IPS DF 6.9 (cell line): ENCODE measurements around the gene TMPRSS5.

ENCODE experiments used
- DNase-seq: peaks from one replicate; pipeline ENCODE4 v3.0.0-alpha.2; 2013; ENCODE audit warnings: low read depth, low spot score
- H3K27ac ChIP-seq: one replicate; pipeline ENCODE4 v1.5.1; 2013; ENCODE audit warnings: low read length, control low read depth
- H3K27me3 ChIP-seq: 2 replicates; pipeline ENCODE4 v1.6.1; 2013; ENCODE audit warnings: mild to moderate bottlenecking, low read length; ENCODE audit not compliant: control insufficient read depth, insufficient read depth
- H3K36me3 ChIP-seq: 2 replicates; pipeline ENCODE4 v1.6.1; 2013; ENCODE audit warnings: low read length; ENCODE audit not compliant: control insufficient read depth, insufficient read depth
- H3K4me1 ChIP-seq: 2 replicates; pipeline ENCODE4 v1.6.1; 2013; ENCODE audit warnings: low read length; ENCODE audit not compliant: control insufficient read depth, insufficient read depth
- H3K4me3 ChIP-seq: 2 replicates; pipeline ENCODE4 v1.5.1; 2013; ENCODE audit warnings: mild to moderate bottlenecking, low read length
- H3K9me3 ChIP-seq: 2 replicates; pipeline ENCODE4 v1.6.1; 2013; ENCODE audit warnings: low read length, inconsistent platforms; ENCODE audit not compliant: control insufficient read depth, insufficient read depth
- WGBS: extraction: QIAGEN DNeasy Blood & Tissue Kit; methylation state at CpG from one replicate; pipeline ENCODE4 v1.1.7; 2013; ENCODE audit warnings: mixed read lengths, missing lambda C conversion rate; ENCODE audit not compliant: insufficient read length, insufficient coverage; 5-methylcytosine and 5-hydroxymethylcytosine counted together

The TMPRSS5 gene

GRCh38 chr11:113705871-113706655, at the start of gene TMPRSS5:
Gene TMPRSS5, minus strand, starts transcription at chr11:113706308. Its CDS starts 84 bp downstream, at chr11:113706224.
- H3K27ac ChIP-seq: no peak within 1 kb of the TSS
- H3K27me3 ChIP-seq: no peaks in the 10 kb centered on the region
- no peak for DNase-seq
- no peak within 1 kb of the TSS for H3K4me3 ChIP-seq
- no peaks in the 10 kb centered on the region for H3K36me3 ChIP-seq
- H3K9me3 ChIP-seq: no peaks in the 10 kb centered on the region
- WGBS: no CpG with 5 or more reads among the region's 7 CpGs
- H3K4me1 ChIP-seq: no peaks in the 10 kb centered on the region; the same call in 1 of the 2 replicates

- no peak for DNase-seq
- no peak overlapping the region for H3K27ac ChIP-seq
- H3K4me1 ChIP-seq: no peaks in the 10 kb centered on the region
- WGBS: no CpG with 5 or more reads among the region's 3 CpGs
- H3K4me3 ChIP-seq: no peak overlapping the region
- H3K9me3 ChIP-seq: no peaks in the 10 kb centered on the region
- H3K27me3 ChIP-seq: no peaks in the 10 kb centered on the region
- H3K36me3 ChIP-seq: peaks cover 3% of the 10 kb centered on the region; the same call in 1 of the 2 replicates
Observed at GRCh38 chr11:113752932-113753331, 46.8 kb upstream of the TMPRSS5 start.

GRCh38 chr11:113736323-113736722, 30.2 kb upstream of the TMPRSS5 start:
- Histone ChIP-seq H3K27me3 (no peaks in the 10 kb centered on the region), H3K36me3 (no peaks in the 10 kb centered on the region; the same call in 1 of the 2 replicates), H3K4me3 (no peak overlapping the region), H3K27ac (no peak overlapping the region), H3K9me3 (no peaks in the 10 kb centered on the region), H3K4me1 (no peaks in the 10 kb centered on the region)
- WGBS: no CpG with 5 or more reads among the region's 1 CpG
- no peak for DNase-seq

GRCh38 chr11:113732092-113732491, 26.0 kb upstream of the TMPRSS5 start:
- Histone ChIP-seq H3K27ac (no peak overlapping the region), H3K4me1 (no peaks in the 10 kb centered on the region), H3K4me3 (no peak overlapping the region), H3K27me3 (no peaks in the 10 kb centered on the region), H3K36me3 (no peaks in the 10 kb centered on the region; the same call in 1 of the 2 replicates), H3K9me3 (no peaks in the 10 kb centered on the region)
- no CpG with 5 or more reads among the region's 5 CpGs for WGBS
- no peak for DNase-seq

- no CpG with 5 or more reads among the region's 4 CpGs for WGBS
- H3K27ac ChIP-seq: no peak overlapping the region
- no peaks in the 10 kb centered on the region for H3K4me1 ChIP-seq
- no peaks in the 10 kb centered on the region for H3K9me3 ChIP-seq
- H3K27me3 ChIP-seq: no peaks in the 10 kb centered on the region
- H3K4me3 ChIP-seq: no peak overlapping the region
- DNase-seq: peak; percentile 16
- no peaks in the 10 kb centered on the region; the same call in 1 of the 2 replicates for H3K36me3 ChIP-seq
Observed at GRCh38 chr11:113730887-113731726, 25.0 kb upstream of the TMPRSS5 start.

GRCh38 chr11:113729456-113729855, 23.3 kb upstream of the TMPRSS5 start:
- Histone ChIP-seq H3K9me3 (no peaks in the 10 kb centered on the region), H3K27ac (no peak overlapping the region), H3K27me3 (no peaks in the 10 kb centered on the region), H3K4me3 (no peak overlapping the region), H3K4me1 (no peaks in the 10 kb centered on the region), H3K36me3 (no peaks in the 10 kb centered on the region)
- DNase-seq: no peak
- 100% methylated on average over 2 of the region's 5 CpGs for WGBS

GRCh38 chr11:113728814-113729213, 22.7 kb upstream of the TMPRSS5 start:
- Histone ChIP-seq H3K27me3 (no peaks in the 10 kb centered on the region), H3K9me3 (no peaks in the 10 kb centered on the region), H3K4me1 (no peaks in the 10 kb centered on the region), H3K27ac (no peak overlapping the region), H3K36me3 (no peaks in the 10 kb centered on the region), H3K4me3 (no peak overlapping the region)
- no CpG with 5 or more reads among the region's 3 CpGs for WGBS
- DNase-seq: no peak

- no peak overlapping the region for H3K4me3 ChIP-seq
- H3K27me3 ChIP-seq: no peaks in the 10 kb centered on the region
- H3K27ac ChIP-seq: no peak overlapping the region
- no peaks in the 10 kb centered on the region for H3K36me3 ChIP-seq
- WGBS: no CpG with 5 or more reads among the region's 3 CpGs
- no peak for DNase-seq
- H3K4me1 ChIP-seq: no peaks in the 10 kb centered on the region
- H3K9me3 ChIP-seq: no peaks in the 10 kb centered on the region
Observed at GRCh38 chr11:113725913-113726312, 19.8 kb upstream of the TMPRSS5 start.

- no CpG with 5 or more reads among the region's 5 CpGs for WGBS
- Histone ChIP-seq H3K4me3 (no peak overlapping the region), H3K27me3 (no peaks in the 10 kb centered on the region), H3K36me3 (no peaks in the 10 kb centered on the region), H3K4me1 (no peaks in the 10 kb centered on the region), H3K9me3 (no peaks in the 10 kb centered on the region), H3K27ac (no peak overlapping the region)
- DNase-seq: no peak
Observed at GRCh38 chr11:113725407-113725806, 19.3 kb upstream of the TMPRSS5 start.

- DNase-seq: no peak
- Histone ChIP-seq H3K9me3 (no peaks in the 10 kb centered on the region), H3K27me3 (no peaks in the 10 kb centered on the region), H3K4me3 (no peak overlapping the region), H3K27ac (no peak overlapping the region), H3K4me1 (no peaks in the 10 kb centered on the region), H3K36me3 (no peaks in the 10 kb centered on the region)
- WGBS: no CpG with 5 or more reads among the region's 3 CpGs
Observed at GRCh38 chr11:113724778-113725177, 18.7 kb upstream of the TMPRSS5 start.
